CD4-positive, alpha-beta memory T cell (primary cell): ENCODE results near the gene ANKRD13D. TPM values are rescaled to one million over a fixed set of nuclear protein-coding genes. Genes with fewer than 3 reads are reported as not detected.
A peak's percentile ranks its signal among the peaks of the same experiment; 100 is the strongest.
"Not testable (repeated sequence)": the region's sequence is repeated elsewhere in the genome, so short reads cannot be mapped to it uniquely, and the experiment has no call there.

Experiments used
- CTCF ChIA-PET: fragments of 350-600 bp; sonication (Branson Sonifier 250); formaldehyde crosslinking; loops from one replicate; lab custom pipeline; 2021; ENCODE audit warnings: inconsistent platforms; ENCODE audit not compliant: partially characterized antibody; lab: Charles Lee
- POLR2A ChIA-PET: fragments of 350-600 bp; sonication (Branson Sonifier 250); formaldehyde crosslinking; loops from one replicate; lab custom pipeline; 2021; ENCODE audit not compliant: partially characterized antibody; lab: Charles Lee
- DNase-seq, 5 donors: peaks; one replicate each; pipeline versions ENCODE4 v3.0.0 to v3.0.0-alpha.2; 2020 to 2022; ENCODE audit warnings: mixed read lengths in 1 of 5
- H3K27ac ChIP-seq: one replicate; pipeline ENCODE4 v1.7.0; 2013; ENCODE audit warnings: low read depth, low read length
- H3K27me3 ChIP-seq: 2 replicates; pipeline ENCODE4 v1.7.0; 2013; ENCODE audit warnings: mild to moderate bottlenecking, low read length, moderate library complexity; ENCODE audit not compliant: insufficient read depth
- H3K36me3 ChIP-seq: 2 replicates; pipeline ENCODE4 v1.7.0; 2013; ENCODE audit warnings: mild to moderate bottlenecking, low read length, moderate library complexity; ENCODE audit not compliant: insufficient read depth
- H3K4me1 ChIP-seq: 2 replicates; pipeline ENCODE4 v1.7.0; 2013; ENCODE audit warnings: mild to moderate bottlenecking, low read length, moderate library complexity; ENCODE audit not compliant: insufficient read depth
- H3K4me3 ChIP-seq, 2 donors: one replicate each; pipeline ENCODE4 v1.7.0; 2013; ENCODE audit warnings: low read length in 2 of 2, mild to moderate bottlenecking in 1 of 2
- H3K9me3 ChIP-seq, 2 donors: one replicate each; pipeline ENCODE4 v1.7.0; 2013; ENCODE audit warnings: low read length in 2 of 2, control low read depth in 1 of 2; ENCODE audit not compliant: control insufficient read depth in 1 of 2
- H3K27ac Mint-ChIP-seq, 7 donors: one replicate each; pipeline ENCODE4 v1.8.0; 2020 to 2021; ENCODE audit warnings: mixed read lengths in 7 of 7, mild to moderate bottlenecking in 6 of 7, inconsistent platforms in 3 of 7, moderate library complexity in 3 of 7
- H3K27me3 Mint-ChIP-seq, 2 donors: one replicate each; pipeline ENCODE4 v1.8.0; 2020 to 2021; ENCODE audit warnings: mixed read lengths in 2 of 2
- H3K36me3 Mint-ChIP-seq, 2 donors: one replicate each; pipeline ENCODE4 v1.8.0; 2020 to 2021; ENCODE audit warnings: mixed read lengths in 2 of 2, inconsistent platforms in 1 of 2, mild to moderate bottlenecking in 1 of 2
- H3K4me1 Mint-ChIP-seq, 4 donors: one replicate each; pipeline ENCODE4 v1.8.0; 2020 to 2021; ENCODE audit warnings: mixed read lengths in 4 of 4, mild to moderate bottlenecking in 1 of 4
- H3K4me3 Mint-ChIP-seq, 8 donors: one replicate each; pipeline ENCODE4 v1.8.0; 2020 to 2021; ENCODE audit warnings: mixed read lengths in 8 of 8, mild to moderate bottlenecking in 7 of 8, moderate library complexity in 6 of 8, inconsistent platforms in 3 of 8
- H3K9me3 Mint-ChIP-seq, 8 donors: one replicate each; pipeline ENCODE4 v1.8.0; 2020 to 2021; ENCODE audit warnings: mixed read lengths in 8 of 8, mild to moderate bottlenecking in 5 of 8, inconsistent platforms in 3 of 8, moderate library complexity in 1 of 8
- intact Hi-C: fragments of 100-400 bp; cut with micrococcal nuclease; formaldehyde crosslinking; loops from one replicate; pipeline ENCODE4 v1.15.1; 2023
- polyA plus RNA-seq, 2 donors: library from polyadenylated mRNA; unstranded; fragments of 300-500 nt; fragmentation: Illumina TruSeq; gene quantifications; one replicate each; pipeline ENCODE4 v1.2.3, GENCODE V29; 2021
- total RNA-seq, 2 experiments: library from RNA; stranded (reverse); gene quantifications; one replicate each; pipeline ENCODE4 v1.2.3, GENCODE V29; 2021

Gene ANKRD13D
- total and polyA plus RNA-seq, 4 experiments from 2014 or later: 12.0 to 247 (median 138) TPM

DNA sequence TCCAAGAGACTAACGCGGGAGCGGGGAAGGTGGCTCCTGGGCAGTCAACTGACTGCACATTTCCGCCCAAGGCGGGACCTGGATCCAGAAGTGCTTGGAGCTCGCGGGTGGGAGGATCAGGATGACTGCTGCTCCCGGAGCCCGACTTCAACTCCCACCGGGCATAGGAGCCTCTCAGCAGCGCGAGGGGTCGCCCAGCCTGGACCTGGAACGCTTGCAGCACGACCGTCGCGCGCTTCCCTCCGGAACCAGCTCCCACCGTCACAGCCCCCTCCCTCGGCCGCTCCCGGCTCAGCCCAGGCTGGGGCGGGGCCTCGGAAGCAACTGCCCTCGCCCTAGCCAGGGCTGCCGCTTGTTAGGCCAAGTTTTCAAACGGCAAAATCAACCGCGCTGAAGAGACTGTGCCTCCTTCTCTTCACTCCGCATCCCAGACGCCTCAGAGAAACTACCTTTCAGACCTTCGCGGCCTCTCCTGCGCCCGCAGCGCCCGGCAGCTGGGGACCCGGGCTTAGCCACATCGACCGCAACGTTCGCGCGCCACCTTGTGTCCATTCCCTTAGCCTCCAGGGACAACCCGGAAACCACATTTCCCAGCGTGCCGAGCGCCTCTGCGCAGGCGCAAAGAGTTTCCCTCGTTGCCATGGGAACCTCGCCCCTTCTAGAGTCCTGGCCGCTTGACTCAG lies 28.2 kb downstream of the ANKRD13D start:
- Mint-ChIP-seq H3K9me3 (peaks cover 0 to 4% (median 0%) of the 10 kb centered on the region in 8 donors), H3K36me3 (peaks cover 0 to 4% of the 10 kb centered on the region in 2 donors), H3K4me1 (peaks cover 27 to 49% (median 40%) of the 10 kb centered on the region in 4 donors), H3K4me3 (peak overlapping the region; percentile 94 to 99 (median 98)), H3K27me3 (no peaks in the 10 kb centered on the region), H3K27ac (peak overlapping the region; percentile 95 to 99 (median 98))
- CTCF ChIA-PET: interaction anchor here (0.8 to 11.2 kb wide), 24 partner anchors 9 to 237 kb away, joined by 3 to 155 read pairs (median 5); partner anchors contain the start of genes ANKRD13D, GRK2, POLD4 and SSH3
- Histone ChIP-seq H3K27me3 (no peaks in the 10 kb centered on the region), H3K4me3 (peak overlapping the region; percentile 91), H3K27ac (peak overlapping the region; percentile 69), H3K9me3 (no peaks in the 10 kb centered on the region), H3K36me3 (no peaks in the 10 kb centered on the region), H3K4me1 (peaks cover 35% of the 10 kb centered on the region)
- peak; percentile 96 to 99 (median 97) for DNase-seq
- intact Hi-C loops: loop anchor here (1.0 to 2.0 kb wide), 8 partner anchors 15 to 236 kb away; partner anchors contain the start of genes GRK2 and SSH3
- POLR2A ChIA-PET: interaction anchor here (0.6 to 13.1 kb wide), 23 partner anchors 11 to 199 kb away, joined by 3 to 358 read pairs (median 6); partner anchors contain the start of genes ANKRD13D, CLCF1, GRK2 and POLD4

DNA sequence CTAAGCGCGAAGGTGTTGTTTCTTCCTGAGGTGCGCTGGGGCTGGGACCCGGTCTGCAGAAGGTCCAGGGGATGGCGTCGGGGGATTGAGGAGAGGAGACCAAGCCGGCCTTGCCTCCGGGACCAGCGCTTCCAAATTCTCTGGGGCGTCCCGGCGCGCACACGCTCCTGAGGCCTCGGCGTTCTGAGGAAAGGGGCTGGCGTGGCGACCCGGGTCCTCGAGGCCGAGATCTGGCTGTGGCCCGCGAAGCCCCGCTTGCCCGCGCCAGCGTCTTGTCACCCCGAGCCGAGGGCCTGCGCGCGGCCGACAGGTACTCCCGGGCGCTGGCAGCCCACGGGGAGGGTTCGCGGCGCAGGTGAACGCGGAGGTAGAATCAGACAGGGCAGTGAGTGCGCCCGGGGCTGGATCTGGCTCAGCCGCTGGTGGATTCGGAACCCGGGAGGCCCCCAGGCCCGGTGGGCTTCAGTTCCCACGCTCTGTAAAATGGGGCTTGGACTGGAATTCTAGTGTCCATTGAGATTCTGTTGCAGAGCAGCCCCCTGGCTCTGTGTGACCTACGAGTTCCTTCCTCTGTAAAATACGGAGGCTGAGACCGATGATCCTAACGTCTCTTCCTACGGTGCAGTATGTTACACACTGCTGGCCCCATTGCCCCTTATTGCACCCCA lies 28.9 kb downstream of the ANKRD13D start:
- H3K27ac ChIP-seq: peak overlapping the region; percentile 69
- peaks cover 29% of the 10 kb centered on the region for H3K4me1 ChIP-seq
- intact Hi-C loops: loop anchor here (1.0 to 2.0 kb wide), 8 partner anchors 15 to 237 kb away; partner anchors contain the start of genes GRK2 and SSH3

DNA sequence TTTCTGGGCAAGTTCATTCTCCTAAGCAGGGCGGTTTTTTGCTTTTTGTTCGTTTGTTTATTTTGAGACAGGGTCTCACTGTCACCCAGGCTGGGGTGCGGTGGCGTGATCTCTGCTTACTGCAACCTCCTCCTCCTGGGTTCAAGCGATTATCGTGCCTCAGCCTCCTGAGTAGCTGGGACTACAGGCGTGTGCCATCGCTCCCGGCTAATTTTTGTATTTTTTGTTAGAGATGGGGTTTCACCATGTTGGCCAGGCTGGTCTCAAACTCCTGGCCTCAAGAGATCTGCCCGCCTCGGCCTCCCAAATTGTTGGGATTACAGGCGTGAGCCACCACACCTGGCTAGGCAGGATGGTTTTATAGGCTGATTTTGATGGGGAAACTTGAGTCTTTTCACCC lies 29.8 kb downstream of the ANKRD13D start:
- H3K9me3 ChIP-seq, H3K9me3 Mint-ChIP-seq, H3K27me3 Mint-ChIP-seq, H3K4me3 ChIP-seq, H3K36me3 ChIP-seq, H3K27ac ChIP-seq, H3K36me3 Mint-ChIP-seq, H3K27me3 ChIP-seq, DNase-seq, intact Hi-C loops: not testable (repeated sequence)
- H3K4me1 Mint-ChIP-seq: peaks cover 16 to 35% (median 26%) of the 10 kb centered on the region in 4 donors
- peak overlapping the region; percentile 82 to 99 (median 98) for H3K4me3 Mint-ChIP-seq
- H3K27ac Mint-ChIP-seq: peak overlapping the region in 3 of 7 donors; percentile 32 to 95 (median 35)
- CTCF ChIA-PET: interaction anchor here (2.4 to 11.2 kb wide), 5 partner anchors 27 to 66 kb away, joined by 10 to 155 read pairs (median 34); partner anchors contain the start of gene GRK2
- H3K4me1 ChIP-seq: peaks cover 20% of the 10 kb centered on the region
- POLR2A ChIA-PET: interaction anchor here (2.7 to 13.1 kb wide), 5 partner anchors 29 to 78 kb away, joined by 32 to 358 read pairs (median 63); partner anchors contain the start of genes ANKRD13D, GRK2 and POLD4

More for the DNA sequence above, 28.9 kb downstream of the ANKRD13D start:
- Mint-ChIP-seq H3K27me3 (no peaks in the 10 kb centered on the region), H3K36me3 (peaks cover 0 to 4% of the 10 kb centered on the region in 2 donors), H3K9me3 (peaks cover 0 to 4% (median 0%) of the 10 kb centered on the region in 8 donors), H3K27ac (peak overlapping the region; percentile 95 to 99 (median 98)), H3K4me1 (peaks cover 22 to 43% (median 34%) of the 10 kb centered on the region in 4 donors), H3K4me3 (peak overlapping the region; percentile 94 to 99 (median 98))
- H3K4me3 ChIP-seq: peak overlapping the region; percentile 91
- no peak for DNase-seq
- CTCF ChIA-PET: interaction anchor here (0.8 to 11.2 kb wide), 21 partner anchors 9 to 79 kb away, joined by 3 to 155 read pairs (median 5); partner anchors contain the start of genes ANKRD13D, GRK2 and POLD4
- no peaks in the 10 kb centered on the region for H3K27me3 ChIP-seq
- no peaks in the 10 kb centered on the region for H3K36me3 ChIP-seq
- H3K9me3 ChIP-seq: no peaks in the 10 kb centered on the region
- POLR2A ChIA-PET: interaction anchor here (0.6 to 13.1 kb wide), 22 partner anchors 11 to 199 kb away, joined by 3 to 358 read pairs (median 6); partner anchors contain the start of genes ANKRD13D, CLCF1, GRK2 and POLD4

DNA sequence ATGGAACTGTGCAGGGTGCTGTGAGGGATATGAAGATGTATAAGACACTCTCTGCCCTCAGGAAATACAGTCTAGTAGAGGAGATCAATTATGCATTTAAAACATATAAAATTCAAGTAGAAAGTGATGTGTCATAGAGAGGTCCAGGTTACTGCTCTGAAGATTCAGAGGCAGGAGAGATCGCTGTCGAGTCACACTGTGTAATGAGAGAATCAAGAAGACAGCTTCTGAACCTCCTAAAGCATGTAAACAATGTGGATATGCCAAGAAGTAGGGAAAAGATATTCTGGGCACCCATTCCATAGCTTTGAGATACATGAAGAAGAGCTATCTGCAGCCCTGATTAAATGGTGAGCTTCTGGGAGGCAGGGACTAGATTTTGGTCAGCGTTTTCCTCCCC lies 30.9 kb downstream of the ANKRD13D start:
- peaks cover 0 to 4% of the 10 kb centered on the region in 2 donors for H3K36me3 Mint-ChIP-seq
- CTCF ChIA-PET: interaction anchor here (3.1 to 11.2 kb wide), 5 partner anchors 26 to 62 kb away, joined by 14 to 155 read pairs (median 34); partner anchors contain the start of gene GRK2
- H3K27ac ChIP-seq: no peak overlapping the region
- H3K9me3 Mint-ChIP-seq: peaks cover 0 to 4% (median 0%) of the 10 kb centered on the region in 8 donors
- H3K36me3 ChIP-seq: no peaks in the 10 kb centered on the region
- no peaks in the 10 kb centered on the region for H3K9me3 ChIP-seq
- no peak for DNase-seq
- intact Hi-C loops: no loop called here
- POLR2A ChIA-PET: interaction anchor here (3.2 to 13.1 kb wide), 4 partner anchors 30 to 53 kb away, joined by 32 to 358 read pairs (median 124); partner anchors contain the start of genes ANKRD13D, GRK2 and POLD4
- peaks cover 14% of the 10 kb centered on the region for H3K4me1 ChIP-seq
- no peak overlapping the region for H3K27ac Mint-ChIP-seq
- H3K27me3 Mint-ChIP-seq: no peaks in the 10 kb centered on the region
- H3K4me1 Mint-ChIP-seq: peaks cover 12 to 28% (median 19%) of the 10 kb centered on the region in 4 donors
- H3K4me3 Mint-ChIP-seq: no peak overlapping the region
- H3K4me3 ChIP-seq: no peak overlapping the region
- H3K27me3 ChIP-seq: no peaks in the 10 kb centered on the region

DNA sequence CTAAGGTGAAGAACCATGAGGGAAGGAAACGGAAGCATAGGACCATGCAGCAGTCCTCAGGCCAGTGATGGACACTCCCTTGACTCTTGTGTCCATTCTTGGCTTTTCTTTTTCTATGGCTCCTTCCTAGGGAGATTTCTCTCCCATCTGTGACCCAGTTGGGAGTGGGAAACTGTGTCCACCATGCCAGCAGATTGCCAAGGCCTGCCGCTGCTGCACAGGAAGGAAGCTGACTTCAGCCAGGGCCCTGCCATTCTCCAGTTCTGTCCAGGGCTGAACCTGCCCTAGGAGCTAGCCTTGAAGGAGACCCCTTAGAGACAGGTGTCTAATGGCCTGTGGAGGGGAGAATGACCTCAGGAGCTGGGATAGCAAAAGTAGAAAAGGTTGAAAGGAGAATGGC lies 31.6 kb downstream of the ANKRD13D start:
- no peaks in the 10 kb centered on the region for H3K36me3 ChIP-seq
- no peaks in the 10 kb centered on the region for H3K27me3 ChIP-seq
- peaks cover 10 to 21% (median 14%) of the 10 kb centered on the region in 4 donors for H3K4me1 Mint-ChIP-seq
- H3K4me3 ChIP-seq: no peak overlapping the region
- H3K36me3 Mint-ChIP-seq: peaks cover 0 to 4% of the 10 kb centered on the region in 2 donors
- H3K27ac ChIP-seq: no peak overlapping the region
- peaks cover 9% of the 10 kb centered on the region for H3K4me1 ChIP-seq
- no peaks in the 10 kb centered on the region for H3K27me3 Mint-ChIP-seq
- no peaks in the 10 kb centered on the region for H3K9me3 ChIP-seq
- no peak overlapping the region for H3K27ac Mint-ChIP-seq
- no peak overlapping the region for H3K4me3 Mint-ChIP-seq
- peaks cover 0 to 4% (median 0%) of the 10 kb centered on the region in 8 donors for H3K9me3 Mint-ChIP-seq
- ChIA-PET POLR2A (interaction anchor here (6.0 to 13.1 kb wide), 3 partner anchors 30 to 53 kb away, joined by 63 to 358 read pairs (median 184); partner anchors contain the start of genes ANKRD13D and GRK2), CTCF (interaction anchor here (3.1 to 11.2 kb wide), 5 partner anchors 25 to 61 kb away, joined by 14 to 155 read pairs (median 34); partner anchors contain the start of gene GRK2)
- intact Hi-C loops: no loop called here
- DNase-seq: no peak

DNA sequence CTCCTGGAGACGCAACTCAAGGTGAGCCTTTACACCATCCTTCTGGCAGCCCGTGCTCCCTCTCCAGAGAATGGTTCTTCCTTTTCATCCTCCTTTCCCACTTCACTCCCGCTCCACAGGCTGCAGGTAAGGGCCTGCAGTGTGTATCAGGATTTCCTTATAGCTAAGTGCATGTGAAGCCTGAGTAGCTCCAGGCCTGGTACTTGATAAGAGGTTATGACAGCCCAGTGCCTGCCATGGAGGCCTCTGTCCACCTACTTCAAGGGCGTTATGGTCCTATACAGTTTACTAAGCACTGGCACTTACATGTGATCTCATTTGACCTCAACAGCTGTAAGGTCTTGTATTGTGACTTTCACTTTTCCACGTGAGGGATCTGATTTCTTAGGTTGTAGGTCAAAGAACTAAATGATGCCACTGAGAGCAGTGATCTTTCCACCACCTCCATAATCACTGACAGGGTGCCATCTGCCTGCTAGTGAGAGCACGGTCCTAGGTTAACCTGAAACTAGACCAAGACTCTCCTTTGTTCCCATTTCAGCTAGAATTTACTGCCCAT lies 32.3 kb downstream of the ANKRD13D start:
- ChIA-PET POLR2A (interaction anchor here (0.6 to 13.1 kb wide), 4 partner anchors 17 to 54 kb away, joined by 3 to 358 read pairs (median 124); partner anchors contain the start of genes ANKRD13D and GRK2), CTCF (interaction anchor here (3.1 to 11.2 kb wide), 4 partner anchors 25 to 60 kb away, joined by 14 to 155 read pairs (median 32); no protein-coding TSS in a partner anchor)
- Histone ChIP-seq H3K36me3 (no peaks in the 10 kb centered on the region), H3K27ac (no peak overlapping the region), H3K4me3 (no peak overlapping the region), H3K9me3 (no peaks in the 10 kb centered on the region), H3K4me1 (peaks cover 6% of the 10 kb centered on the region), H3K27me3 (no peaks in the 10 kb centered on the region)
- H3K4me1 Mint-ChIP-seq: peaks cover 10 to 20% (median 13%) of the 10 kb centered on the region in 4 donors
- DNase-seq: no peak
- no peak overlapping the region for H3K4me3 Mint-ChIP-seq
- peaks cover 0 to 6% of the 10 kb centered on the region in 2 donors for H3K36me3 Mint-ChIP-seq
- peak overlapping the region in 1 of 7 donors; percentile 38 for H3K27ac Mint-ChIP-seq
- peaks cover 0 to 4% (median 0%) of the 10 kb centered on the region in 8 donors for H3K9me3 Mint-ChIP-seq
- intact Hi-C loops: no loop called here
- no peaks in the 10 kb centered on the region for H3K27me3 Mint-ChIP-seq
